ENCODE results near the gene PDE4A.

PDE4A gene

DNA sequence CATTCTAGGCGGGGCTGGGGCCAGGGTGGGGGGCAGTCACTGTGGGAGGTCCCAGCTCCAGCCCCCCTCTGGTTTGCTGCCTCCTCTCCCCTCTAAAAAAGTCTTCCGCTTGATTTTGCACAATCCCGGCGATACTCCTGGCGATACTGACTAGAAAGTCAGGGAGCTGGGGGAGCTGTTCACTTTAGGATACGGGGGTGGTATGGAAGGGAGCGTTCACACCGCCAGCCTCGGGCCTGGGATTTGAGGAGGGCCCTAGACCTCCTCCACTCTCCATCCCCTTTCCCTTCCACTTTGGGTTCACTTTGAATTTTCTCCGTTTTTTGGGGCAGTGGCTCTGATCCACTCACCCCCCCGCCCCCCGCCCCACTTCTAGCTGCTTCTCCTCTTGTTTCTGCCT is 47.8 kb downstream of the PDE4A start:
- DNase-seq: no peak

DNA sequence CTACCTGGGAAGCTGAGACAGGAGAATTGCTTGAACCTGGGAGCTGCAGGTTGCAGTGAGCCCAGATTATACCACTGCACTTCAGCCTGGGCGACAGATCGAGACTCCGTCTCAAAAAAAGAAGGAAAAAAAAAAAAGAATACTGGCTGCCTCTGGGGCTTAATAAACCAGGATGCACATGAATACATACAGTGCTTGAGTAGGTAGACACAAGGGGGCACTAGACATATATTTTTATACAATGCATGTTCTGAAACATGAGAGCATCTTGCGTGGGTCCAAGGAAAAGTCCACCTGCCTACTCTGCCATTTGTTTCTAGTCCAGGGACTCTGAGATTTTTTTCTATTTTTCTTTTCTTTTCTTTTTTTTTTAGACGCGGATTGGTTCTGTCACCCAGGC is 51.6 kb downstream of the PDE4A start:
- peak; percentile 61 for DNase-seq

DNA sequence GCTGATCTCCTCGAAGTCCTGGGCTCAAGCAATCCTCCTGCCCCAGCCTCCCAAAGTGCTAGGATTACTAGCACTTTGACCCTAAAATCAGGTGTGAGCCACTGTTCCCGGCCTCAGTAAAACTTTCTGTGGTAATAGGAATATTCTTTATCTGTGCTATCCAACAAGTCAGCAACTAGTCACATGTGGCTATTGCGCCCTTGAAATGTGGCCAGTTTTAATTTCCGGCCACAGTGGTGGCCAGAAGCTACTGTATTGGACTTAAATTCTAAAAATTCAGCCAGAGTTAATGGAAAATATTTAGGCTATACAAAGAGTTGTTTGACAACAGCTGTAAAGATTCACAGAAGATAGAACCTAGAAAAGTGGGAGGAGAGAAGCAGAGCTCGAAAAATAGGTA is 52.9 kb downstream of the PDE4A start:
- no peak for DNase-seq

DNA sequence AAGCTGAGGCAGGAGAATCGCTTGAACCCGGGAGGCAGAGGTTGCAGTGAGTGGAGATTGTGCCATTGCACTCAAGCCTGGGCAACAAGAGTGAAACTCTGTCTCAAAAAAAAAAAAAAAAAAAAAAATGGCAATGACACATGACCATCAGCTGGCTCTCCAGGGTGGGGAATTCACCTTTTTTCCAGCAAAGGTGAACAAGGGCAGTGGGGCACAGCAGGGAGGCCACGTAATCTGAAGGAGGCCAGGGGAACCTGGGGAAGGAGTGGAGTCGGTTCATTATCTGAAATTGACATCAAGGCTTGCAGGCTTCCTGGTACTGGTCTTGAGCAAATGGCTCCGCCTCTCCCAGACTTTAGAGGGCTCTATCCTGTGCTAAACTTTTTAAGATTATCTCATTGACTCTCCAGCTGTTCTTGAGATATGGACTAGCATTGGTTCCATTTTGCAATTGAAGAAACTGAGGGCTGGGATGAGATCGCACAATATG is 54.7 kb downstream of the PDE4A start:
- DNase-seq: peak; percentile 18

DNA sequence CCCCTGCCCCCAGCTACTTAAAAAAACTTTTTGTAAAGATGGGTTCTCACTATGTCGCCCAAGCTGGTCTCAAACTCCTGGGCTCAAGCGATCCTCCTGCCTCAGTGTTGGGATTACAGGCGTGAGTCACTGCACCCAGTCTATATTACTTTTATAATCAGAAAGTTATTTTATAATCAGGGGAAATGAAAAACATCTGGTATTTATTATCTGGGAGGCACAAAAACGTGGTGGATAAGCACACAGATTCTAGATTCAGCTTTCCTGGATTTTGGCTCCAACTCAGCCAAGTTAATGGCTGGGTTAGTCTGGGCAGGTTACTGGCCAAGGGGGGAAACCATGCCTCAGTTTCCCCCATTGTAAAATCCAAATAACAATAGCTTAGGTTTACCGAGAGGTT is 58.1 kb downstream of the PDE4A start:
- DNase-seq: no peak

DNA sequence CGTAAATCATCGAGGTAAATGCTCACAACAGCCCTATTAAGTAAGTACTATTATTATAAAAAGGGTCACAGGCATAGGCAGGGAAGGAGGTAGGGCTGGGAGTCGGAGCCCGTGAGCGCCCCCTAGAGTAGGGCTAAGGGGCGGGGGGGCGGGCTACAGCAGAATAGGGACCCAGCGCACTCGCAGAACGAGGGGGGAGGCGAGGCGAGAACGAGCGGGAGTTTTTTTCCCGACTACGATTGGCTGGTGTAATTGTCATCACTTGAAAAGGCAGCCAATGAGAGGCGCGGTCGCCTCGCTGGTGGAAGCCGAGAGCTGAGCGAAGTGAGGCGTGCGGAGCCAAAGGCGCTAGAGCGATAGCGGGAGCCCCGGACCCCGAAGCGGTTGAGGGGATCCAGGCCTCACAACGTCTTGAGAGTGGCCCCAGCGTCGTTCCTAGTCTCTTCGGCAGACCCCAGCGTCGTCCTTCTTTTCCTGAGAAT is 58.6 kb downstream of the PDE4A start:
- peak; percentile 96 for DNase-seq

DNA sequence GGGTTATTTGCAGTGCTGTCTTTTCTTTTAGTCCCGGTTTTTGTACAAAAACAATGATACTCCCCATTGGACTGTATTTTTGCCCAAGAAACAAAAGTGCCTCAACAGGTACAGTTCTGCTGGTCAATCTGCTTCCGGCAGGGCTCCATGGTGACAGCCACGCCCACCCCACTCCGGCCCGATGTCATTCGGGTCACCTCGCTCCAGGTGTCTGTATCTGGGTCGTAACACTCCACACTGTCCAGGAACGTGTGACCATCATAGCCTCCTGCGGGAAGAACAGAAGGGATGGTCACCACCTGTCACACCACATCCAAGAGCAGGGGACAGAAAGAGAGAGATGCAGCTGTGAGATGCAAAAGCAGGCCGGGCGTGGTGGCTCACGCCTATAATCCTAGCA is 66.2 kb downstream of the PDE4A start:
- DNase-seq: no peak

DNA sequence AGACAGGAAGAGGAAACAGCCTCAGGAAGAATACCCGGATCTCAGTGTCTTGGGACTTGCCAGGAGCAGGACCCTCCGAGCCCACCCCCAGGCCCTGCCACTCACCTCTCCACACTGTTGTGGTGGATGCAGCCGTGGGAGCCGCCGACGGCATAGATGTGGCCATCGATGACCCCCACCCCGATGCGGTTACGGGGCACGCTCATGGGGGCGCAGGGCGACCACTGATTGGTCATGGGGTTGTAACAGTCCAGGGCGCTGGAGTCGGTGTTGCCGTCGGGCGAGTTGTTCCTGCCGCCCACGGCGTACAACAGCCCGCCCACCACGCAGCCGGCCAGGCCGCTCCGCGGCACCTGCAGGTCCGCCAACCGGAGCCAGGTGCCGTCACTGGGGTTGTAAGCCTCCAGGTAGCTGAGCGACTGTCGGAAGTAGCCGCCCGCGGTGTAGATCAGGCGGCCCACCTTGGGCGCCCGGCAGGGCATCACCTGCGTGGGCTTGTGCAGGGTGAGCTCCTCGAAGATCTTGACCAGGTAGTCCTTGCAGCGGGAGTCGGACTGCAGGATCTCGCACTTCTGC is 71.2 kb downstream of the PDE4A start:
- no peak for DNase-seq

DNA sequence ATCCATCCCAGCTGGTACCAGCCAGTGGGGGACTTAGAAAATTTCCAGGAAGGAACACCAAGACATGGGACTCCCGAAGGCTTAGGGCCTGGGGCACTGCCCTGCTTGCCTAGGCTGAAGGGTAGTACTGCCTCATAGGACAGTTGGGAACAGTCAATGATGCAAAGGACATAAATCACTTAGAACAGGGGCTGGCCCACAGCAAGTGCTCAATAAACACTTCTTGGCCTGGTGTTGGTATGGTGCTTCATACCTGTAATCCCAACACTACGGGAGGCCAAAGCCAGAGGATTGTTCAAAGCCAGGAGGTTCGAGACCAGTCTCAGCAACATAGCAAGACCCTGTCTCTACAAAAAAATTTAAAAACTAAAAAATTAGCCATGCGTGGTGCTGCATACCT is 77.0 kb downstream of the PDE4A start:
- DNase-seq: no peak

DNA sequence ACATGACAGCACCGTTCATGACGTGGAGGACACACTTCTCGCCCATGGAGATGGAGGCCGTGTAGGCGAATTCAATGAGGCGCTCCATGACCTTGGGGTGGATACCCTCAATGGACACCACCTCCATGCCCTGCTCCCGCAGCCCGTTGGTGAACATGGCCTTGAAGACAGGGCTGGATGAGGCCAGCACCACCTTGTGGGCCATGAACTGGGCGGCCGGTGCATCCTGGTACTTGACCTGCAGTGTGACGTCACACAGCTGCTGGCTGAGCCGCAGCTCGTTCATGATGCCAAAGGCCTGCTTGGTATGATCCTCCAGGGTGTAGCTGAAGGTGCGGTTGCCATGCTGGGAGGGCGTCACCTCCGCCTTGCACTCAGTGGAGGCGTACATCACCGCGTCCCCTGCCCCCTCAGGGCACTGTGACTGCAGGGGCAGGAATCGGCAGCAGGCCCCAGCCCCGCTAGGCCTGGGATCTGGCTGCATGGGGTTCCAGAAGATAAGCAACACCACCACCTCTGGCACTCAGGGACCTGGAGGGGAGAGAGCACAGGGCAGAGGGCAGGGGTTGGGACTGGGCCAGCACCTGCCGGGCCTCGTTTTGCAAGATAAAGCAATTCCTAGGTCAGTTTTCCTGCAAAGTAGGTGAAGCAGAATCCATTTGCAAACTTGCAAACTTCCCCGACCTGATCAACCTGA is 79.4 kb downstream of the PDE4A start:
- DNase-seq: no peak

DNA sequence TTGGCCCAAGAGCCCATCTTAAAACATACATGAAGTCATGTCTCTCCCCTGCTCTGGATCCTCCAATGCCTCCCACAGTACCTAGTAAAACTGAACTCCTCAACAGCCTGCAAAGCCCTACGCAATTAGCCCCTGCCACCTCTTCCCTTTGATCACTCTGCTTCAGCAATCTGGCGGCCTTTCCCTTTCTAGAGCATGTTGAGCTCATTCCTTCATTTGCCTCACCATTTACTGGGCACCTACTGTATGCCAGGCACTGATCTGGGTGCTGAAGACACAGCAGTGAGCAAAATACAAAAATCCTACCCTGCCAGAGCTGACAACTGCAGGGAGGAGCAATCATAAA is 79.9 kb downstream of the PDE4A start:
- no peak for DNase-seq

DNA sequence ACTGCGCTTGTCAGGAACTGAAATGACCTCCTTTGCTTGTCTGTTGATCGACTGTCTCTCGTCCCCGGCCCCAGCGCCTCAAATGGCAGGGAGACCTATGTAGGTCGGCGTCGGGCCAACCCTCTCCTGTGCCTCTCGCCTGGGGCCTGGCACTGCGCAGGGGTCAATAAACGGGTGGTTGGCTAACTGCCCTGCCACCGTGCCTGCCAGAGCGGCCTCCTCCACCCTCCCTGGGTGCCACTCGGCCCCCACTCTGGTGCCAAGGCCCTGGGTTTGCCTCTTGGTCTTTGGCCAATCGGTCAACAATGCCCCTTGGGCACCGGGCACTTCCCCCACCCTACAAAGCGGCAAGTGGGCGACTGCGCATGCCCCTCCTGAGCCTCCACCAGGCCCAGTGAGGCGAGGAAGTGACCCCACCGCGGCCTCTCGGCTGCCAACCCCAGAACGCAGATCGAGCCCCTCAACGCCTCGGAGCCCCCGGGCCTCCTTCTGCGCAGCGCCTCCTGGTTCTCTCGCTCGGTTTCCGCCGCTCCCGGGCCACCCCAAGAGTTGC is 81.7 kb downstream of the PDE4A start:
- DNase-seq: peak; percentile 75

DNA sequence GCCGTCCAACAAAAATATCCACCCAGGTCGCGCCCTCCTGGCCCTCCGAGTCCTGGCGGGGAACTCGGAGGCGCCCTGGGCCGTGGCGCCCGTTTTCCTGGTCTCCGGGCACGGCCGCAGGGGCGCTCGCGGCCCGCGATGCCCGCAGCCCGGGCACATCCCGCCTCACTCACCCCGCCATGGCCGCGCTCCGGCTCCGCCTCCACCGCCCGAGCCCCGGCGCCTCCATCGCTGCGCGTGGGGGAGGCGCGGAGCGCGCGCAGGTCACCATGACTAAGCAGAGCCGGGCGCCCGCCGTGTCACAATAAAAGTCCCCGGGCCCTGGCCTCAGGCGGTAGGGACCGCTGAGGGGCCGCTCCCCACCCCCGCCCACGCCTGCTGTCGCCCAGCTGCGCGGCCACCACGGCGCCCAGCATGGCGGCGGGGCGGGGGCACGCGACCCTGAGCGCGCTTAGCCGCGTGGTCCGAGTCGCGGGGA is 82.2 kb downstream of the PDE4A start:
- peak; percentile 95 for DNase-seq

DNA sequence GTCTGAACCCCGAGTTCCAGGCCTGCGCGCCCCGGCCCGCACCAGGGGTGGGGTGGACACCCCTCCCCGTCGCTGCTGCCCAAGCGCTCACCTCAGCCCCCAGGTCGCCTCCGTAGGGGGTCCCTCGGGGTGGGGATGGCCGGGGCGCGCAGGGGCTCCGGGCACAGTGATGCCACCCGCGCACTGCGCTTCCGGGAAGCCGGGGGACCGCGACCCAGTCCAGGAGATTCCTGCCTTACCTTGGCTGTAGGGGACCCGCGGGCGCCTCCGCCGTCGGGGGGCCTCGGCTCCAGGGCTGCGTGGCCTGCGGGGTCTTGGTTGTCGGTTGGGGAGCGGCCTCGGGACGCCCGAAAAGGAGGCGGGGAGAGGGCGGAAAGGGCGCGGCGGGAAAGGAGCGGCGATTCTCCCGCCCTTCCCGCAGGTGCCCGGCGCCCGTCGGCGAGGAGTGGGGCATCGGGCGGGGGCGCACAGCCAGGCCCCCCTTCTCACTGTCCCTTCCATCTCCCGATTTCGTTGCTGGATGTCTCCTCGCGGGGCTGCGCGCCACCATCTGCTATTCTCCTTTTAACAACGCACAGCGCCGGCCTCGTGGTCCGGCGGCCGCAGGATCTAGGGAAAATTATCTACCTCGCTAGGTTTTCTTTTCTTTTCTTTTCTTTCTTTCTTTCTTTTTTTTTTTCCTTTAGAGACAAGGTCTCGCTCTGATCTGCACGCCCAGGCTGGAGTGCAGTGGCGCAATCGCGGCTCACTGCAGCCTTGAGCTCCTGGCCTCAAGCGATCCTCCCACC is 82.9 kb downstream of the PDE4A start, which contains the start of gene KEAP1:
TSS of gene KEAP1 (minus strand) at position 355 of the 788 bp plus-strand sequence. CDS start 3,323 bp downstream, outside the sequence.
- DNase-seq: peak; percentile 68

DNA sequence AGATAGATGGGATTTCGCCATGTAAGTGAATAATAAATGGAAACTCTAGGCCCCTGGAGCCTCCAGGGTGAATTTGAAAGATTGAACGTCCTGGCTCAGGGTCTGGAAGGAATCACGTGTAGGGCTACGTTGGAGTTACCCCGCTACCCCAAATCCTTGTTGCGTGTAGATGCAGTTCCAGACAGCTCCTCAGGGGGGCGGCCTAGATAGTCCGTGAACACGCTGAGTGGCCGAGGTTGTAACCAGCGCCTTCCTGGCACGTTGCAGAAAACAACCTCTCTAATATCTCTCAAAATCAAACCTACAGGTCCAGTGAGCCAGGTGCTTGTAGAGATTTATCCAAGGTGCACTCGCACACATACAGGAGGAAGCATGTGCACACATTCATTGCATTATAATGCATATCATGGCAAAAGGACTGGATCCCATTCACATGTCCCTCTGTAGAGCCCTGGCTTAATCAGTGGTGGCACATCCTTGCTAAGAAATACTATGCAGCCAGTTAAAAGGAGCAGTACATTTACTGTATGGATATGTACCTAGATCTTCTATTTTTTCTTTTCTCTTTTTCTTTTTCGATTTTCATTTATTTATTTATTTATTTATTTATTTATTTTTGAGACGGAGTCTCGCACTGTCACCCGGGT is 85.4 kb downstream of the PDE4A start:
- DNase-seq: peak; percentile 85

DNA sequence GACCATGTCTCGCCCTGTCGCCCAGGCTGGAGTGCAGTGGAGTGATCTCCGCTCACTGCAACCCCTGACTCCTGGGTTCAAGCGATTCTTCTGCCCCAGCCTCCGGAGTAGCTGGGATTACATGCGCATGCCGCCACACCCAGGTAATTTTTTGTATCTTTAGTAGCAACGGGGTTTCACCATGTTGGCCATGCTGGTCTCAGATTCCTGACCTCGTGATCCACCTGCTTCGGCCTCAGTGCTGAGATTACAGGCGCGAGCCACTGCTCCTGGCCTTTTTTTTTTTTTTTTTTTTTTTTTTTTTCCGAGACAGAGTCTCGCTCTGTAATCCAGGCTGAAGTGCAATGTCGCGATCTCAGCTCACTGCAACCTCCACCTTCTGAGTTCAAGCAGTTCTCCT is 87.7 kb downstream of the PDE4A start:
- no peak for DNase-seq

DNA sequence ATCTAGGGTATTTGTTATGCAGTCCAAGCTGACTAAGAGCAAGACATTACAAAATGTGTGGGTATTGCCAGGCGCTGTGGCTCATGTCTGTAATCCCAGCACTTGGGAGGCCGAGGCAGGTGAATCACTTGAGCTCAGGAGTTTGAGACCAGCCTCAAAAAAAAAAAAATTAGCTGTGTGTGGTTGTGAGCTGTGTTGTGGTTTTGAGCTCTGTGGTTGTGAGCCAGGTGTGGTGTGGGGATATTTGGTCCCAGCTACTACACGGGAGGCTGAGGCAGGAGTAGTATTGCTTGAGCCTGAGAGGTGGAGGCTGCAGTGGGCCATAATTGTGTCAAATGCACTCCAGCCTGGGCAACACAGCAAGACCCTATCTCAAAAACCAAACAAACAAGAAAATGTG is 88.4 kb downstream of the PDE4A start:
- no peak for DNase-seq

DNA sequence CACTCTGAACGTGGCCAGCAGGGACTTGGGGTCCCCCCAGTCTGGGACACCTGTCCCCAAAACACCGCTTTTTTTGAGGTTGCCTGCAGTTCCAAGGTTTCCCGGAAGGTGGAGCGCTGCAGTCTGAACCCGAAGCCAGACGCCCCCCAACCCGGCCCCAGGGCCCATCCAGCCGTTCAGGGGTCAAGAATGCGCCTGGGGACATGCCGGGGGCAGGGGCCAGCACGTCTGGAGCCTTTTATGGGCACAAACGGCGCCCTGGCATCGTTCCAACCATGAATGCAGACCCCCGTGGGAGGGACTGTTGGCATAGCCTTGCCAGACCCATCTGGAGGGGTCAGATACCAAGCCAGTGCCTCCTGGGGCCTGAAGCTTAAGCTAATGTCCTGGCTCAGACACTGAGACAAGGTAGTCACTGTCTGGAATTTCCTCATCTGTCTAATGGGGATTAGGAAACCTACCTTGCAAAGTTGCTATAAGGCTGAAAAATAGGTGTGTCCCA is 90.0 kb downstream of the PDE4A start:
- peak; percentile 30 for DNase-seq

DNA sequence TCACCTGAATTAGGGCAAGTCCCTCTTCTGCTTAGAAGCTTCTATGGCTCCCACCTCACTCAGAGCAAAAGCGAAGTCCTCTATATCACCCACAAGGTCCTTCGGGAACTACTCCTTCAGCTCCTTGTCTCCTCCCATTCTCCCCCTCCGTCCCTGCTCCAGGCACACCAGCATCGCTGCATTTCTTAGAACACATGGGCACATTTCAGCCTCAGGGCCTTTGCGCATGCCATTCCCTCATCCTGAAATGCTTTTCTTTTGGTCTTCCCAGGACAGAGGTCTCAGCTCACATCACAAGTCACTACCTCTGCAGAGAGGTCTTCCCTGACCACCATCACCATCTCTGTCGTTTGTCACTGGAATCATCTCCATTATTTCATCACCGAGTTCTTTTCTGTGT is 92.9 kb downstream of the PDE4A start:
- no peak for DNase-seq

DNA sequence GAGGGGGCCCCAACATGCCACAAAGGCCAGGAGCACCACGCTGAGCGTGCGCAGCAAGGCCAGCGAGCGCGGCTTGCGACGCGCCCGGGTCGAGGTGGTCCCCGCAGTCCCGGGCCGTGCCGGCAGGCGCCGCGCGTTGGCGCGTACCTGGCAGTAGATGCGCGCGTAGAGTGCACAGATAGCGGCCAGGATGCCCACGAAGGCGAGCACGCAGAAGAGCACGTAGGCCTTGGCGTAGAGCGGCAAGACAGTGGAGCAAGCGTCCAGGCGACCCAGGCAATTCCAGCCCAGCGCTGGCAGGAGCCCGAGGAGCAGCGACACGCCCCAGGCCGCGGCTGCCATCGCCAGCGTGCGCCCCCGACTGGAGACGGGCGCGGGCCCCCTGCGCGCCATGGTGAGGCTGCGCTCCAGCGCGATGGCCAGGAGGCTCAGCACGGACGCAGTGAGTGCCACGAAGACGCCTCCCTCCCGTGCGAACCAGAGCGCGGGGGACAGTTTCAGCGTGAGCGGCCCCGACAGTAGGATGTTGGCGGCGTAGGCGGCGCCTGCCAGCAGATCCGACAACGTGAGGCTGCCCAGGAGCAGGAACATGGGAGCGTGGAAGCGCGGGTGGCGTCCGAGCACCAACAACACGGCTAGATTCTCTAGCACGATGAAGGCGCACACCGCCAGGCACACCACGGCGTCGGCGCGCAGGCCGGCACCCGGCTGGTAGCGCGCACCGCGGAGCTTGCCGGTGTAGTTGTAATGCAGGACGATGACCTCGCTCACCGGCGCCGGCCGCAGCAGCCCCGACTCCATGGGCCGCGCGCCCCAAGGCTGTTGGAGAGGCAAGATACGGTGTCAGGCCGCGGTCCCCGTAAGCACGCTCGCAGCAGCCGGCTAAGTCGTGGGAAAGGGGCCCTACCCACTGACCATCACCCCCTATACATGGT is 94.1 kb downstream of the PDE4A start:
- no peak for DNase-seq

DNA sequence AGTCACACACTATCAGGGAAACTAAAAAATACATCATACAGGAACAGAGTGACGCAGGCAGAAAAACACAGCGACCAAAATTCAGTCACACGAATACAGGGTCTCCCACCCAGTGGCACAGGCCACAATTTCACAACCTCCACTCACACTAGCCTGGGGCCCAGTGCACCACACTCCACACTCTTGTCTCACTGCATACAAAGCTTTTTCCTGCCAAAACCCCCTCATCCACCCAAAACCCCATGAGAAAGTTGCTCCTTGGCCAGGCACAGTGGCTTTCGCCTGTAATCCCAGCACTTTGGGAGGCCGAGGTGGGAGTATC is 95.7 kb downstream of the PDE4A start:
- DNase-seq: no peak

All from DMS53 (cell line).